ENCODE data around the gene OS9.

GRCh38 chr12:57760347-57760982 is 66.5 kb downstream of the OS9 start:
- TF ChIP-seq, protein P1, sequence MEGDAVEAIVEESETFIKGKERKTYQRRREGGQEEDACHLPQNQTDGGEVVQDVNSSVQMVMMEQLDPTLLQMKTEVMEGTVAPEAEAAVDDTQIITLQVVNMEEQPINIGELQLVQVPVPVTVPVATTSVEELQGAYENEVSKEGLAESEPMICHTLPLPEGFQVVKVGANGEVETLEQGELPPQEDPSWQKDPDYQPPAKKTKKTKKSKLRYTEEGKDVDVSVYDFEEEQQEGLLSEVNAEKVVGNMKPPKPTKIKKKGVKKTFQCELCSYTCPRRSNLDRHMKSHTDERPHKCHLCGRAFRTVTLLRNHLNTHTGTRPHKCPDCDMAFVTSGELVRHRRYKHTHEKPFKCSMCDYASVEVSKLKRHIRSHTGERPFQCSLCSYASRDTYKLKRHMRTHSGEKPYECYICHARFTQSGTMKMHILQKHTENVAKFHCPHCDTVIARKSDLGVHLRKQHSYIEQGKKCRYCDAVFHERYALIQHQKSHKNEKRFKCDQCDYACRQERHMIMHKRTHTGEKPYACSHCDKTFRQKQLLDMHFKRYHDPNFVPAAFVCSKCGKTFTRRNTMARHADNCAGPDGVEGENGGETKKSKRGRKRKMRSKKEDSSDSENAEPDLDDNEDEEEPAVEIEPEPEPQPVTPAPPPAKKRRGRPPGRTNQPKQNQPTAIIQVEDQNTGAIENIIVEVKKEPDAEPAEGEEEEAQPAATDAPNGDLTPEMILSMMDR (conservative IDR thresholded peaks at IDR 0.05; ENCODE audit: low read depth, low read length): no peak
- TF ChIP-seq EZH2phosphoT487 (IDR thresholded peaks at IDR 0.05; ENCODE audit: borderline replicate concordance, low read length): no peak
- no peak for TF ChIP-seq EZH2 (IDR thresholded peaks at IDR 0.05; ENCODE audit: low read length, unreplicated experiment)

Data from PC-3 (cell line).